Natural killer cell (primary cell): ENCODE measurements around the gene DIMT1. TPM values are rescaled to one million over a fixed set of nuclear protein-coding genes. Genes with fewer than 3 reads are reported as not detected.

Experiments used
- ATAC-seq, 3 donors: fragments of 150-1000 bp in 2 of 3; fragments of 200-7000 bp in 1 of 3; cut with Tn5 transposase; 1 replicate in 1 of 3; 2 replicates in 2 of 3; pipeline ENCODE4 v1.10.0; 2021; ENCODE audit warnings: mild to moderate bottlenecking in 2 of 3, moderate library complexity in 2 of 3
- DNase-seq, 2 donors: peaks; one replicate each; pipeline versions ENCODE4 v3.0.0 to v3.0.0-alpha.2; 2013 to 2021; ENCODE audit warnings: mixed read lengths in 1 of 2
- H3K27ac ChIP-seq: one replicate; pipeline ENCODE4 v1.5.1; 2013; ENCODE audit warnings: mild to moderate bottlenecking, low read length
- H3K27me3 ChIP-seq: one replicate; pipeline ENCODE4 v1.6.1; 2013; ENCODE audit warnings: low read length; ENCODE audit not compliant: control insufficient read depth, insufficient read depth
- H3K36me3 ChIP-seq: one replicate; pipeline ENCODE4 v1.6.1; 2013; ENCODE audit warnings: low read length; ENCODE audit not compliant: control insufficient read depth, insufficient read depth
- H3K4me1 ChIP-seq: one replicate; pipeline ENCODE4 v1.6.1; 2013; ENCODE audit warnings: low read length; ENCODE audit not compliant: control insufficient read depth, insufficient read depth
- H3K4me3 ChIP-seq: one replicate; pipeline ENCODE4 v1.5.1; 2013; ENCODE audit warnings: low read length
- H3K9me3 ChIP-seq: one replicate; pipeline ENCODE4 v1.6.1; 2013; ENCODE audit warnings: low read length; ENCODE audit not compliant: control insufficient read depth, insufficient read depth
- H3K27ac Mint-ChIP-seq, 2 donors: one replicate each; pipeline ENCODE4 v1.8.0; 2022; ENCODE audit warnings: mild to moderate bottlenecking in 2 of 2, mixed read lengths in 2 of 2, moderate library complexity in 1 of 2
- H3K27me3 Mint-ChIP-seq, 2 donors: one replicate each; pipeline ENCODE4 v1.8.0; 2022; ENCODE audit warnings: low read depth in 2 of 2, mixed read lengths in 2 of 2
- H3K36me3 Mint-ChIP-seq: one replicate; pipeline ENCODE4 v1.8.0; 2022; ENCODE audit warnings: mixed read lengths
- H3K4me1 Mint-ChIP-seq, 2 donors: one replicate each; pipeline ENCODE4 v1.8.0; 2022; ENCODE audit warnings: mixed read lengths in 2 of 2
- H3K4me3 Mint-ChIP-seq: one replicate; pipeline ENCODE4 v1.8.0; 2022; ENCODE audit warnings: mild to moderate bottlenecking, moderate library complexity, mixed read lengths
- H3K9me3 Mint-ChIP-seq, 2 donors: one replicate each; pipeline ENCODE4 v1.8.0; 2022; ENCODE audit warnings: mixed read lengths in 2 of 2
- CTCF ChIP-seq: fragments of 200-600 bp; IDR thresholded peaks from one replicate; pipeline ENCODE4 v1.8.0; 2022; ENCODE audit warnings: antibody characterized with exemption
- WGBS: methylation state at CpG from one replicate; pipeline ENCODE4 v1.1.7; 2013; ENCODE audit warnings: missing lambda C conversion rate; ENCODE audit not compliant: insufficient coverage; 5-methylcytosine and 5-hydroxymethylcytosine counted together
- intact Hi-C: fragments of 100-400 bp; cut with micrococcal nuclease; formaldehyde crosslinking; loops from one replicate; pipeline ENCODE4 v1.14.2; 2022
- total RNA-seq, 4 donors: library from RNA; stranded (reverse); fragments of 120-200 nt in 1 of 4; gene quantifications; one replicate each; pipeline versions ENCODE4 v1.2.3 to v1.2.4, GENCODE V29; 2013 to 2022

The DIMT1 gene
- total RNA-seq, 3 donors from 2014 or later (not counting 1 experiment from before 2014, with no cell fraction given), result 8.9 to 10.9 (median 10.1) TPM

- no peak for ATAC-seq
- intact Hi-C loops, result no loop called here
- Mint-ChIP-seq H3K9me3 (no peaks in the 10 kb centered on the region), H3K27ac (peak overlapping the region; percentile 37 to 82), H3K4me1 (peaks cover 11 to 16% of the 10 kb centered on the region in 2 donors), H3K36me3 (no peaks in the 10 kb centered on the region), H3K27me3 (no peaks in the 10 kb centered on the region), H3K4me3 (no peak overlapping the region)
- no peak overlapping the region for H3K27ac ChIP-seq
- no peaks in the 10 kb centered on the region for H3K9me3 ChIP-seq
- H3K4me1 ChIP-seq, result no peaks in the 10 kb centered on the region
- no peak for DNase-seq
- WGBS, result 100% methylated on average over 1 of the region's 1 CpG
- no peak overlapping the region for H3K4me3 ChIP-seq
- H3K36me3 ChIP-seq, result peaks cover 49% of the 10 kb centered on the region
- H3K27me3 ChIP-seq, result no peaks in the 10 kb centered on the region
- no peak for TF ChIP-seq CTCF
These were observed 54.8 kb downstream of the DIMT1 start for GRCh38 chr5:62348723-62349481.

GRCh38 chr5:62347928-62348327, 55.8 kb downstream of the DIMT1 start:
- H3K4me3 Mint-ChIP-seq, result no peak overlapping the region
- intact Hi-C loops, result no loop called here
- WGBS, result 100% methylated on average over 1 of the region's 1 CpG
- peaks cover under 1% of the 10 kb centered on the region for H3K4me1 ChIP-seq
- peak overlapping the region; percentile 37 to 82 for H3K27ac Mint-ChIP-seq
- DNase-seq (no peak), ATAC-seq (no peak)
- H3K27me3 Mint-ChIP-seq, result no peaks in the 10 kb centered on the region
- H3K36me3 ChIP-seq, result peaks cover 40% of the 10 kb centered on the region
- no peaks in the 10 kb centered on the region for H3K36me3 Mint-ChIP-seq
- H3K9me3 ChIP-seq, result no peaks in the 10 kb centered on the region
- no peaks in the 10 kb centered on the region for H3K9me3 Mint-ChIP-seq
- no peak for TF ChIP-seq CTCF
- H3K4me1 Mint-ChIP-seq, result peaks cover 21 to 26% of the 10 kb centered on the region in 2 donors
- no peaks in the 10 kb centered on the region for H3K27me3 ChIP-seq
- H3K27ac ChIP-seq, result no peak overlapping the region
- no peak overlapping the region for H3K4me3 ChIP-seq

- H3K4me1 ChIP-seq, result peaks cover 12% of the 10 kb centered on the region
- no peak for TF ChIP-seq CTCF
- peaks cover 31 to 36% of the 10 kb centered on the region in 2 donors for H3K4me1 Mint-ChIP-seq
These were observed 57.0 kb downstream of the DIMT1 start for GRCh38 chr5:62346748-62347147.

More at GRCh38 chr5:62346748-62347147, 57.0 kb downstream of the DIMT1 start:
- Histone ChIP-seq H3K4me3 (no peak overlapping the region), H3K9me3 (no peaks in the 10 kb centered on the region), H3K36me3 (peaks cover 31% of the 10 kb centered on the region), H3K27me3 (no peaks in the 10 kb centered on the region), H3K27ac (no peak overlapping the region)
- no peak overlapping the region for H3K4me3 Mint-ChIP-seq
- H3K36me3 Mint-ChIP-seq, result no peaks in the 10 kb centered on the region
- intact Hi-C loops, result no loop called here
- H3K27ac Mint-ChIP-seq, result peak overlapping the region; percentile 30 to 82
- ATAC-seq (no peak), DNase-seq (no peak)
- no peaks in the 10 kb centered on the region for H3K27me3 Mint-ChIP-seq
- 100% methylated on average over 1 of the region's 2 CpGs for WGBS
- H3K9me3 Mint-ChIP-seq, result no peaks in the 10 kb centered on the region
